ENCODE data around the gene PSME2. TPM values are rescaled to one million over a fixed set of nuclear protein-coding genes. Genes with fewer than 3 reads are reported as not detected.
A peak's percentile ranks its signal among the peaks of the same experiment; 100 is the strongest.

Gene PSME2
- total RNA-seq, 1 donor from 2014 or later: 144 TPM

DNA sequence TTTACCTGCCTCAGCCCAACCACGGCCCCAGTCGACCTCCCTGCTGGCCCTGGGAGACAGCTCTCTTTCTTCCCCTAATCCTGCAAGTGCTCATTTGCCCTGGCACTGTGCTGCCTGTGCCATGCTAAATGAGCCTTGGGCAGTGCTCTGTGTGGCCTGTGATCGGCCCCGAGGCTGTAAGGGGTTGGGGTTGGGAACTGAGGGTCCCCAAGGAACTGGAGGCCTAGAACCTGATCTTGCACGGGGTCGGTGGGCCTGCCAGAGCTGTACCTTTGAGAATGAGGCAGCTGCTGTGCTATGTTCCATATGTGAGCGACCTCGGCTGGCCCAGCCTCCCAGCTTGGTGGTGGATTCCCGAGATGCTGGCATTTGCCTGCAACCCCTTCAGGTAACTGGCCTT, 3.7 kb upstream of the PSME2 start:
- H3K9me3 ChIP-seq: no peaks in the 10 kb centered on the region
- peaks cover 34% of the 10 kb centered on the region for H3K4me1 ChIP-seq
- no peak for TF ChIP-seq CTCF (IDR thresholded peaks at IDR 0.05)
- H3K27ac ChIP-seq: no peak overlapping the region
- H3K27me3 ChIP-seq (ENCODE audit: low read depth): no peaks in the 10 kb centered on the region
- peaks cover 69% of the 10 kb centered on the region for H3K36me3 ChIP-seq
- ATAC-seq (no peak), DNase-seq (no peak)
- intact Hi-C loops (cut with DNase I): no loop called here
- H3K4me3 ChIP-seq: no peak overlapping the region

DNA sequence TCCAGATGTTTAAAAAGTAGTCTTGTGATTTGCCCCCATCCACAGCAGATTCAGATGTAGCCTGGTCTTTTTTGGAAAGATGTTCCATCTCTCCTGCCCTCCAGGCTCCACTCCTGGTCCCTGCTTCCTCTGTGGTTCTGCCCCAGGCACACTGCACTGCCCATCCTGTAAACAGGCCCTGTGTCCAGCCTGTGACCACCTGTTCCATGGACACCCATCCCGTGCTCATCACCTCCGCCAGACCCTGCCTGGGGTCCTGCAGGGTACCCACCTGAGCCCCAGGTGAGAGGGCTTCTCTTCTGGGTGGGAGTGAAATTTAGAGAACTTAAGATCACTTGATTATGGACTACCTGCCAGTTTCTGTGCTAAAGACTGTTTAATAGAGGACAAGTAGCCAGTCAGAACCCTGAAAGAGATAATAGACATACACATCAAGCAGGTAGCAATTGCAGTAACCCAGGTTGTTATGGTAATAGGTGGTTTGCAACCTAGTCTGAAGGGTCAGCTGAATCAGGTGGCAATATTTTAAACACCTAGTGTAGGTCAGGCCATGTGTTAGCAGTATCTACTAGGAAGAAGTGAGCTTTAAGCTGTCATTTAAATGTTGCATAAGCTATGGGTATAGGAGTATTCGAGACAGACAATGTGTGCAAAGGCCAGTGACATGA, 3.0 kb upstream of the PSME2 start:
- H3K27me3 ChIP-seq (ENCODE audit: low read depth): no peaks in the 10 kb centered on the region
- peaks cover 69% of the 10 kb centered on the region for H3K36me3 ChIP-seq
- peaks cover 36% of the 10 kb centered on the region for H3K4me1 ChIP-seq
- no peak for ATAC-seq
- H3K9me3 ChIP-seq: no peaks in the 10 kb centered on the region
- intact Hi-C loops (cut with DNase I): no loop called here
- H3K27ac ChIP-seq: no peak overlapping the region
- H3K4me3 ChIP-seq: no peak overlapping the region
- no peak for DNase-seq
- no peak for TF ChIP-seq CTCF (IDR thresholded peaks at IDR 0.05)

- TF ChIP-seq CTCF (IDR thresholded peaks at IDR 0.05): no peak
- Histone ChIP-seq H3K4me1 (peaks cover 36% of the 10 kb centered on the region), H3K36me3 (peaks cover 67% of the 10 kb centered on the region), H3K4me3 (peak overlapping the region; percentile 97), H3K27ac (peak overlapping the region; percentile 90), H3K27me3 (ENCODE audit: low read depth) (no peaks in the 10 kb centered on the region), H3K9me3 (no peaks in the 10 kb centered on the region)
- DNase-seq: peak; percentile 65
- peak in 1 of 2 donors; percentile 0 for ATAC-seq
- intact Hi-C loops (cut with DNase I): no loop called here
These were observed 1.5 kb upstream of the PSME2 start for GRCh38 chr14:24147761-24148428.

DNA sequence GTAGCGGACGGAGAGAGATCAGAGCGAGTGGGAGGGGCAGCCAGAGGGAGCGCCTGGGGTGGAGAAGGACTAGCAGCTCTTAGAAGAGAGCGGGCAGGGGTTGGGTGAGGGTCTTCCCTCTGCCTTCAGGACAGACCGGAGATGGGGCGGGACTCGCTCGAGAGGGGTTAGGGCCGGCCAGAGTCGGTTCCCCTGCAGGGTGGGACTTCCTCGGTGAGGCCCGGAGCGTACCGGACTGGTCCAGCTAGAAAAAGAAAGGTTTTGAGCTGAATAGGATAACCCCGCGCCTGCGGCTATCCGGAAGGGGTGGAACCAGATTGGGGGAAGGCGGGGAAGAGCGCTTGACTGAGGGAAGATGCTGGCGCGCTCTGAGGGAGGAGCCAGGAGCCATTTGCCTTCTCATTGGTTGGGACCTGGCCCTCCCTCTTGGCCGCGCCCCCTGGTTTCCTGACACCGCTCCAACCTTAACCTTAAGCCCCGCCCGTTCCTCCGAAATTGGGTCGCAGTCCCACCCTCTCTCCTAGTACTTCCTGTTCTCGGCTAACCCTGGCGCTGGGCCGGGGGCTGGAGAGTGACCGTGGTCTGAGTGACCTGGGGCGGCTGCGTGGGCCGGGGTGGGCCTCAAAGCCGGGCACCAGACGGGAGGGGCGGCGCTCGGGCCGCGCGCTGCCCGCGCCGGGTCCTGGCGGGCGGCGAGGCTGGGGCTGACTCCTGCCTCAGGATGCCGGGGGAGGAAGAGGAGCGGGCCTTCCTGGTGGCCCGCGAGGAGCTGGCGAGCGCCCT, 759 bp upstream of the PSME2 start, which contains the start of gene RNF31:
Gene RNF31 (plus strand): TSS at position 521 of the 783 bp plus-strand sequence. CDS start 201 bp downstream, at position 722.
- Histone ChIP-seq H3K4me1 (peaks cover 39% of the 10 kb centered on the region), H3K27me3 (ENCODE audit: low read depth) (no peaks in the 10 kb centered on the region), H3K27ac (peak within 1 kb of the TSS; percentile 90), H3K9me3 (no peaks in the 10 kb centered on the region), H3K36me3 (peaks cover 59% of the 10 kb centered on the region), H3K4me3 (peak within 1 kb of the TSS; percentile 97)
- ATAC-seq (peak; percentile 96 to 97), DNase-seq (peak; percentile 99)
- intact Hi-C loops (cut with DNase I): no loop called here
- no peak for TF ChIP-seq CTCF (IDR thresholded peaks at IDR 0.05)

- Histone ChIP-seq H3K9me3 (no peaks in the 10 kb centered on the region), H3K36me3 (peaks cover 46% of the 10 kb centered on the region), H3K4me3 (peak overlapping the region; percentile 97), H3K27me3 (ENCODE audit: low read depth) (no peaks in the 10 kb centered on the region), H3K27ac (peak overlapping the region; percentile 90), H3K4me1 (peaks cover 44% of the 10 kb centered on the region)
- no peak for TF ChIP-seq CTCF (IDR thresholded peaks at IDR 0.05)
- DNase-seq (no peak), ATAC-seq (peak in 1 of 2 donors; percentile 0)
- intact Hi-C loops (cut with DNase I): no loop called here
These were observed 539 bp downstream of the PSME2 start for GRCh38 chr14:24145690-24146452.
